Fibroblast of skin of right biceps (primary cell): ENCODE results near the gene SRL.
A peak's percentile ranks its signal among the peaks of the same experiment; 100 is the strongest.

ENCODE experiments used
- DNase-seq: peaks from one replicate; pipeline ENCODE4 v3.0.0-alpha.2; 2013

SRL gene

DNA sequence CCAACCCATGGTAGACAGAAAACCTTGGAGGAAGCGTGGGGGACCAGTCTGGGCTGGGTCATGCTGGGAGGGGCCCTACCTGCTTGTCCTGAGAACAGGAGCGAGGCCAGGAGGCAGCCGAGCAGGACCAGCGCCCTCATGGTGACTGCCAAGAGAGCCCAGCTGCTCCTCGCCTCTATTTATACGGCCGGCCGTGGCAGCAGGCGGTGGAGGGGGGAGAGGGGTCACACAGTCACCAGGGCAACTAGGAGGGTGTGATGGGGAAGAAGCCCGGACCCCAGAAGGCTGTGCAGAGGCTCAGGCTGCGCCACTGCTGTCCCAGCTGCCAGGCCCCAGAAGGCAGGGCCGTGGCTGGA is at the start of gene SRL:
Gene SRL, minus strand, starts transcription at position 153 of the 356 bp plus-strand sequence. Its CDS starts 13 bp downstream, at position 140.
- no peak for DNase-seq

GRCh38 chr16:4290236-4290830 is 48.5 kb upstream of the SRL start:
- peak; percentile 62 for DNase-seq

DNA sequence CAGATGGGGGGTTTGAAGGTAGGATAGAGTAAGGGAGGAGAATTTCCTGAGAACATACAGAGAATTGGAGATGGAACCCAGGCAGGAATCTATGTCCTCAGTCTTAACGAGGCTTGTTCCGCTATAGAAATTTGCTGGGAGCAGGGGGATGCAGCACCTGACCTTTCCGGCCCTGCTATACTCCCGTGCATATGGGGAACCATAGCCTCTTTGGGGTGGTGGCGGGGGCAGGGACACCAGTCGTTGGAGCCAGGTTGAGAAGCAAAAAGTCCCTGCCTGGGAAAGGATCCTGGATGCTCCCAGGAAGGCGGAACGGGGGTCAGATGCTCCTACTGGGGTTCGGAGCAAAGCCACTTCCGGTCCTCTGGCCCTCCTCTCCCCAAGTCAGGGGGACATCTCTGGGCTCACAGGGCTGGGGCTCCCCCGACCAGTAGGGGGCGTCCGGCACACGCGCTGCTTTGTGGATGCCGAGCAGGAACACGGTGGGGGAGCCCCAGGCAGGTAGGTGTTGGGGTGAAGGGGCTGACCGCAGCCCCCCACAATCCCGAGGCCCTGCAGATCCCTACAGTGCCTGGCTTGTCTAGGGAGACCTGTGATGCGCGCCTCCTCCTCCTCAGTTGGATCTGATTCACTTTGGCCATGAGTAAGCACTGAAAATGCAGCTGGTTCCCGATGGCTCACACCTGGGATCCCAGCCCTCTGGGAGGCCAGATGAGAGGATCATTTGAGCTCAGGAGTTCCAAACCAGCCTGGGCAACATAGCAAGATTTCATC is 46.5 kb upstream of the SRL start:
- DNase-seq, result peak; percentile 58

DNA sequence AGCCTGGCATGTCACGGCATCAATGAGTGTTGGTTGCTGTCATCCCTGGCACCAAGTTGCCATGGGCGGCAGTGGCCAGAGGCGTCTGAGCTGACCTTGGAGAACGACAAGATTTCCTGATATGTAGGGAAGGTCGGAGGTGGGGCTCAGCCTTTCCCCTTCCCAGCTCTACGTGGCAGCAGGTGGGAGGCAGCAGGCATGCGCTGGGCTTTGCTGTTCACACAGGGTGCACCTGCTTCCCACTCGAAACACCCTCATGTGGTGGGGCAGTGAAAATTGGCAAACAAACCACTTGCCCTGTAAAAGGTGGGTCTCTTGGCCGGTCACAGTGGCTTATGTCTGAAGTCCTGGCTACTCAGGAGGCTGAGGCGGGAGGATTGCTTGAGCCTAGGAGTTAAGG is 43.3 kb upstream of the SRL start:
- no peak for DNase-seq

DNA sequence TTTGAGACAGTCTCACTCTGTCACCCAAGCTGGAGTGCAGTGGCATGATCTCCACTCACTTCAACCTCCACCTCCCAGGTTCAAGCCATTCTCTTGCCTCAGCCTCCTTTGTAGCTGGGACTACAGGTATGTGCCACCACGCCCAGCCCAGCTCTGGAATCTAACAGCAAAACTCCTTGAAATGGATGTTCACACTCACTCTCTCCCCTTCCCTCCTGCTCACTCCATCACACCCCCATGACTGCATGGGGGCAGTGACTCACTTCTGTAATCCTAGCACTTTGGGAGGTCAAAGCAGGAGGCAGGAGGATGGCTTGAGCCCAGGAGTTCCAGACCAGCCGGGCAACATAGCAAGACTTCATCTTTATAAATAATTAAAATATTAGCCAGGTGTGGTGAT is 42.1 kb upstream of the SRL start:
- DNase-seq, result peak; percentile 50

- DNase-seq, result no peak
Observed at GRCh38 chr16:4283441-4283840, 41.6 kb upstream of the SRL start.

DNA sequence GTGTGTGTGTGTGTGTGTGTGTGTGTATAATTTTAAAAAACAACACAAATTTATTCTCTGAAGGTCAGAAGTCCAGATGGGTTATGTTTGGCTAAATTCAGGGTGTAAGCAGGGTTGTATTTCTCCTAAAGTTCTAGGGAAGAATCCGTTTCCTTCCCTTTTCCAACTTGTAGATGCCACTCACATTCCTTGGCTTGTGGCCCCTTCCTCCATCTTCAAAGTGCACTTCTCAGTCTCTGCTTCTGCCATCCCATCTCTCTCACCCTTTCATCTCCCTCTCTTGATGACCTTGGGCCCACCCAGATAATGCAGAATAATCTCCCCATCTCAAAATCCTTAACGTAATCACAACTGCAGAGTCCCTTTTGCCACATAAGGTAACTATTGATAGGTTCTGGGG is 38.7 kb upstream of the SRL start:
- no peak for DNase-seq

DNA sequence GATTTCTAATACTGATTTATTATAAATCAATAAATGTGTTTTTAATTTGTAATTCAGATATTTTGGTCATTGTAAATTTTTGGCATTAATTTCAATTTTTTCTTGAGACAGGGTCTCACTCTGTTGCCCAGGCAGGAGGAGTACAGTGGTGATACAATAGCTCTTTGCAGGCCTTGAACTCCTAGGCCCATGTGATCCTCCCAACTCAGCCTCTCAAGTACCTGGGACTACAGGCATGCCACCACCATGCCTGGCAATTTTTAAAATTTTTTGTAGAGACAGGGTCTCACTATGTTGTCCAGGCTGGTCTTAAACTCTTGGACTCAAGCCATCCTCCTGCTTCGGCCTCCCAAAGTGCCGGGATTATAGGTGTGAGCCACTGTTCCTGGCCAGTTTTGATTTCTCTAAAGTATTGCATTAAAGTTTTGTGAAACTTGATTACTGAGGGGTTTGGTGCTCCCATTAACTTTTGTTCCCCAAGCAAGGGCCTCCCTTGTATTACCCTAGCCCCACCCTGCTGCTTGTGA is 36.2 kb upstream of the SRL start:
- DNase-seq, result no peak

GRCh38 chr16:4275861-4276260 is 34.0 kb upstream of the SRL start:
- DNase-seq, result no peak

GRCh38 chr16:4273858-4274311 is 32.0 kb upstream of the SRL start:
- peak; percentile 49 for DNase-seq

DNA sequence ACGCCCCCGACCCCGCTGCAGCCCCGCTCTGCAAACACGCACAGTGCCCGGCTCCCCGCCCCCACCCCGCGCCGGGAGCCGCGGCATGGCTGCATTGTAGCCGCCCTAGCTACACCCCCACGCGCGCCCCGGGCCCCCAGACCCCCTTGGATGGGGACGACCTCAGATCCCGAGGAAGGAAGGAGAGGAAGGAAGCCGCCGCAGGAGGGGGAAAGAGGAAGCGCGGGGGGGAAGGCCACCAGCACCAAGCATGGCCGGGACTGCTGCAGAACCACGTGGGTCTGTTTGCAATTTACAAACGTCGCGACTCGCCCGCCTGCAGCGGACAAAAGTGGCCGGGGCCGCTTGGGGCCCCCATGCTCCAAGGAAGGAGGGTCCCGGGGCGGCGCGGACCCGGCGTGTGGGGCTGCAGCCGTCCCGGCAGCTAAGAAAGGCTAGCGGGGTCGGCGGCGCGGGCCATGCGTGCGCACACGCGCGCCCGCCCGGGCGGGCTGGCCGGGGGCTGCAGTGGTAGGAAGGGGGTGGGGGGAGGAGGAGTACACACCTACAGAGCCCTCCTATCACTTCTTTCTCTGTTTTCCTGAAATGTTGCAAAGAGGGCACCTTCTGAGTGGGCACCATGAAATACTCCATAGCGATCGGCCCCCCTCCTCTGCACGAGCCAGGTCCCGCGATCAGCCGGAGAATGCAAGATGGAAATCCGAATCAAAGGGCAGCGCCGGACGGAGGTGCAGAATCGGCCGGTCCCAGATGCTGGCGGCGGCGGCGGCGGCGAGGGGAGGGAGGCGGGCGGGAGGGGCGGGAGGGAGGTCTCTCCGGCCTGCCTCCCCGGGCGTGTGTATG is 30.5 kb upstream of the SRL start:
- DNase-seq, result peak; percentile 48

- DNase-seq, result peak; percentile 94
Observed at GRCh38 chr16:4271176-4272113, 29.6 kb upstream of the SRL start.

GRCh38 chr16:4270595-4270994 is 28.7 kb upstream of the SRL start:
- peak; percentile 14 for DNase-seq

- no peak for DNase-seq
Observed at GRCh38 chr16:4270091-4270490, 28.2 kb upstream of the SRL start.

GRCh38 chr16:4266372-4266771 is 24.5 kb upstream of the SRL start:
- peak; percentile 23 for DNase-seq

- no peak for DNase-seq
Observed at GRCh38 chr16:4265676-4266075, 23.8 kb upstream of the SRL start.

- no peak for DNase-seq
Observed at GRCh38 chr16:4264546-4264945, 22.7 kb upstream of the SRL start.

- peak; percentile 94 for DNase-seq
Observed at GRCh38 chr16:4263504-4264436, 21.9 kb upstream of the SRL start.

GRCh38 chr16:4262303-4262835 is 20.5 kb upstream of the SRL start:
- DNase-seq, result no peak

DNA sequence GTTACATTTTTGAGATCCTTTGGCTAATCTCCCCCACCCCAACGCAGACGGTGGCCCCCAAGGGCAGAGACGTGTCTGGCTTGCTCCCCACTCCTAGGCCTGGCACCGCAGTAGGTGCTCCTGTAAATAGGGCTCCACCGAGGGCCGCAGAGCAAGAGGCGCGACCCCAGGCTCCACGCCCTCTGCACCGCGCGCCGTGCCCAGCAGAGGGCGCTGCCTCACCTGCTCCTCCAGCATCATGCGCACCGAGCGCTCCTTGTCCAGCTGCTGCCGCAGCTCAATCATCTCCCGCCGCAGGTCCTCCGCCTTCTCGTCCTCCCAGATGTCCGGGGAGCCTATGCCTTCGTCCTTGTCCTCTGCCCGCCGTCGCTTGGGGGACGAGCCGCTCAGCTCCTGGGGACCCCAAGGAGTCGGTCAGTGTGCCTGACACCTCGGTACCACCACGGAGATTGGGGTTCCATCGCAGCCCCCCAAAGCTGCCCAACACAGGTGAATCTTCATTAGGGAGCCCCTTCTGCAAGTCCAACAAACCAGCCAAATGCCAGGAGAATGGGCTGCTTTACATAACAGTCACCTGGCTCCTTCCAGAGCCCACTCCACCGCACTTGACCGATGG is 19.8 kb upstream of the SRL start:
- peak; percentile 52 for DNase-seq
